ENCODE measurements around the gene CMSS1. TPM values are rescaled to one million over a fixed set of nuclear protein-coding genes. Genes with fewer than 3 reads are reported as not detected.

CMSS1 gene
- total RNA-seq, 1 donor from 2014 or later: 9.2 TPM

GRCh38 chr3:99867594-99868310, 50.1 kb downstream of the CMSS1 start:
- H3K4me1 ChIP-seq: peaks cover 11 to 50% of the 10 kb centered on the region in 2 donors
- H3K4me3 ChIP-seq: peak overlapping the region; percentile 85 to 90

GRCh38 chr3:99868311-99868646, 50.6 kb downstream of the CMSS1 start:
- H3K4me3 ChIP-seq: peak overlapping the region; percentile 85 to 90
- DNase-seq (ENCODE audit: low spot score in 2 of 2): no peak
- H3K27ac ChIP-seq: peak overlapping the region; percentile 97 to 98
- TF ChIP-seq, protein P1, sequence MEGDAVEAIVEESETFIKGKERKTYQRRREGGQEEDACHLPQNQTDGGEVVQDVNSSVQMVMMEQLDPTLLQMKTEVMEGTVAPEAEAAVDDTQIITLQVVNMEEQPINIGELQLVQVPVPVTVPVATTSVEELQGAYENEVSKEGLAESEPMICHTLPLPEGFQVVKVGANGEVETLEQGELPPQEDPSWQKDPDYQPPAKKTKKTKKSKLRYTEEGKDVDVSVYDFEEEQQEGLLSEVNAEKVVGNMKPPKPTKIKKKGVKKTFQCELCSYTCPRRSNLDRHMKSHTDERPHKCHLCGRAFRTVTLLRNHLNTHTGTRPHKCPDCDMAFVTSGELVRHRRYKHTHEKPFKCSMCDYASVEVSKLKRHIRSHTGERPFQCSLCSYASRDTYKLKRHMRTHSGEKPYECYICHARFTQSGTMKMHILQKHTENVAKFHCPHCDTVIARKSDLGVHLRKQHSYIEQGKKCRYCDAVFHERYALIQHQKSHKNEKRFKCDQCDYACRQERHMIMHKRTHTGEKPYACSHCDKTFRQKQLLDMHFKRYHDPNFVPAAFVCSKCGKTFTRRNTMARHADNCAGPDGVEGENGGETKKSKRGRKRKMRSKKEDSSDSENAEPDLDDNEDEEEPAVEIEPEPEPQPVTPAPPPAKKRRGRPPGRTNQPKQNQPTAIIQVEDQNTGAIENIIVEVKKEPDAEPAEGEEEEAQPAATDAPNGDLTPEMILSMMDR (IDR thresholded peaks at IDR 0.05): no peak
- intact Hi-C loops (cut with DNase I): loop anchor here (5.0 kb wide), 1 partner anchor 294 kb away; no protein-coding TSS in a partner anchor
- peaks cover 11 to 44% of the 10 kb centered on the region in 2 donors for H3K4me1 ChIP-seq
- H3K36me3 ChIP-seq: peaks cover 52 to 84% of the 10 kb centered on the region in 2 donors
- H3K27me3 ChIP-seq: no peaks in the 10 kb centered on the region
- H3K9me3 ChIP-seq: no peaks in the 10 kb centered on the region

More at GRCh38 chr3:99867594-99868310, 50.1 kb downstream of the CMSS1 start:
- peaks cover 52 to 84% of the 10 kb centered on the region in 2 donors for H3K36me3 ChIP-seq
- peak overlapping the region; percentile 97 to 98 for H3K27ac ChIP-seq
- no peaks in the 10 kb centered on the region for H3K9me3 ChIP-seq
- TF ChIP-seq, protein P1 (IDR thresholded peaks at IDR 0.05): no peak
- intact Hi-C loops (cut with DNase I): loop anchor here (5.0 kb wide), 1 partner anchor 295 kb away; no protein-coding TSS in a partner anchor
- no peaks in the 10 kb centered on the region for H3K27me3 ChIP-seq
- DNase-seq (ENCODE audit: low spot score in 2 of 2): no peak

DNA sequence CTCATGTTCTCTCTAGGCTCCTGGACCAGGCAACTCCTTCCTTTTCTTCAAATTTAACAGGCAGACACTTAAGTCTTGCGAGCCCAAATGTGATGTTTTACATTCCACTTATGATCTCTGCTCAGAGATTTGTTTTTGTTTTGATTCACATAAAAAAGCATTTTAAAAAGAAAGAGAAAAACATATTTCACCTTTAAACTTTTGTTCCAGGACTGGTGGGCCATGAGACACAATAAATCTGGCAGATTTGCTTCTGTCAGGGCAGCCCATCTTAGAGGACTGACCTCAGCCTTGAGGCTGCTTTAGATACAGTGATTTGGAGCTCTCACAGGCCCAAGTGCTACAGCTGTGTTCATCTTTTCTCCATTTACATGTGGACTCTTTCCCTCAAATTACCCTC, 52.0 kb downstream of the CMSS1 start:
- intact Hi-C loops (cut with DNase I): loop anchor here (5.0 to 10.0 kb wide), 2 partner anchors 293 to 385 kb away; no protein-coding TSS in a partner anchor
- peak overlapping the region; percentile 85 to 90 for H3K4me3 ChIP-seq
- TF ChIP-seq, protein P1 (IDR thresholded peaks at IDR 0.05): no peak
- no peaks in the 10 kb centered on the region for H3K9me3 ChIP-seq
- H3K4me1 ChIP-seq: peaks cover 6 to 31% of the 10 kb centered on the region in 2 donors
- no peaks in the 10 kb centered on the region for H3K27me3 ChIP-seq
- peak overlapping the region; percentile 97 to 98 for H3K27ac ChIP-seq
- peaks cover 50 to 82% of the 10 kb centered on the region in 2 donors for H3K36me3 ChIP-seq
- no peak for DNase-seq (ENCODE audit: low spot score in 2 of 2)

DNA sequence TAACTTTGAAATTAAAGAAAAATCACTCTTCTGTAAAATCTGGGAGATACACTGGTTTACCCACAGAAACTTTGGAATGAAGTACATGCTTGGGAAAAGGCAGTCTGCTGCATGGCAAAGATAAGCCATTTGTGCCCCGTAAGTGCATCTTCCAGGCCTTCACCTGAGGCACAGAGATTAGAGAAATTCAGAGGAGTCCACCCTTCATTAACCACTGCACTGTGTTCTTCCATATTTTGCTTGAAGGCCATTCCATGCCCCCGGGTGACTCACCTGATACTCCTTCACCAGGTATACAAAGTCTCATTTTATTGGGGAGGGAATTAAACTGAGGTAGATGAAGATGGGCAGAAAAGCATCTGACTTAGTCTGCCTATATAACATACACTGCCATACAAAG, 53.0 kb downstream of the CMSS1 start:
- no peaks in the 10 kb centered on the region for H3K27me3 ChIP-seq
- H3K36me3 ChIP-seq: peaks cover 44 to 75% of the 10 kb centered on the region in 2 donors
- H3K27ac ChIP-seq: peak overlapping the region; percentile 97 to 98
- DNase-seq (ENCODE audit: low spot score in 2 of 2): no peak
- intact Hi-C loops (cut with DNase I): loop anchor here (10.0 kb wide), 1 partner anchor 384 kb away; no protein-coding TSS in a partner anchor
- peaks cover 4 to 27% of the 10 kb centered on the region in 2 donors for H3K4me1 ChIP-seq
- TF ChIP-seq, protein P1 (IDR thresholded peaks at IDR 0.05): no peak
- H3K9me3 ChIP-seq: no peaks in the 10 kb centered on the region
- H3K4me3 ChIP-seq: peak overlapping the region; percentile 85 to 90

GRCh38 chr3:99871231-99872045, 53.8 kb downstream of the CMSS1 start:
- no peaks in the 10 kb centered on the region for H3K27me3 ChIP-seq
- peak overlapping the region; percentile 85 to 90 for H3K4me3 ChIP-seq
- H3K9me3 ChIP-seq: no peaks in the 10 kb centered on the region
- peaks cover 44 to 70% of the 10 kb centered on the region in 2 donors for H3K36me3 ChIP-seq
- no peak for DNase-seq (ENCODE audit: low spot score in 2 of 2)
- peaks cover 4 to 22% of the 10 kb centered on the region in 2 donors for H3K4me1 ChIP-seq
- TF ChIP-seq, protein P1 (IDR thresholded peaks at IDR 0.05): no peak
- intact Hi-C loops (cut with DNase I): loop anchor here (2.0 to 10.0 kb wide), 2 partner anchors 169 to 383 kb away; no protein-coding TSS in a partner anchor
- peak overlapping the region; percentile 97 to 98 for H3K27ac ChIP-seq

Measured in ascending aorta (tissue), 2 donors.